GM18907 (cell line): Measurements from ENCODE around the gene RNF19B.
"Not testable (repeated sequence)": the region's sequence is repeated elsewhere in the genome, so short reads cannot be mapped to it uniquely, and the experiment has no call there.

Experiments used
- ATAC-seq: cut with Tn5 transposase; IDR thresholded peaks from one replicate; pipeline ENCODE4 v1.9.1; 2021; ENCODE audit warnings: mild to moderate bottlenecking, moderate library complexity; ENCODE audit not compliant: unreplicated experiment

RNF19B gene

GRCh38 chr1:32933742-32934322, 30.8 kb downstream of the RNF19B start:
- ATAC-seq = no peak

GRCh38 chr1:32931760-32932159, 32.8 kb downstream of the RNF19B start:
- no peak for ATAC-seq

GRCh38 chr1:32929366-32929765, 35.2 kb downstream of the RNF19B start:
- ATAC-seq = no peak

- no peak for ATAC-seq
These were observed 35.9 kb downstream of the RNF19B start for GRCh38 chr1:32928715-32929114.

- no peak for ATAC-seq
These were observed 36.3 kb downstream of the RNF19B start for GRCh38 chr1:32928285-32928684.

- no peak for ATAC-seq
These were observed 37.2 kb downstream of the RNF19B start for GRCh38 chr1:32927441-32927840.

- ATAC-seq = no peak
These were observed 38.0 kb downstream of the RNF19B start for GRCh38 chr1:32926562-32926961.

GRCh38 chr1:32925403-32926162, 39.0 kb downstream of the RNF19B start:
- ATAC-seq = no peak

- no peak for ATAC-seq
These were observed 39.7 kb downstream of the RNF19B start for GRCh38 chr1:32924881-32925344.

- no peak for ATAC-seq
These were observed 43.8 kb downstream of the RNF19B start for GRCh38 chr1:32920833-32921232.

GRCh38 chr1:32919811-32920733, 44.5 kb downstream of the RNF19B start:
- ATAC-seq = no peak

GRCh38 chr1:32918179-32918578, 46.4 kb downstream of the RNF19B start:
- no peak for ATAC-seq

GRCh38 chr1:32917521-32917920, 47.1 kb downstream of the RNF19B start:
- ATAC-seq = no peak

- ATAC-seq = no peak
These were observed 48.6 kb downstream of the RNF19B start for GRCh38 chr1:32915766-32916706.

GRCh38 chr1:32910319-32910718, 54.3 kb downstream of the RNF19B start:
- ATAC-seq = no peak

GRCh38 chr1:32907435-32907834, 57.2 kb downstream of the RNF19B start:
- no peak for ATAC-seq

GRCh38 chr1:32906654-32907053, 58.0 kb downstream of the RNF19B start:
- ATAC-seq = no peak

- ATAC-seq = not testable (repeated sequence)
These were observed 59.0 kb downstream of the RNF19B start for GRCh38 chr1:32905588-32905987.

GRCh38 chr1:32904797-32905196, 59.8 kb downstream of the RNF19B start:
- ATAC-seq = no peak
